Measurements from ENCODE around the gene PYDC1.

DNA sequence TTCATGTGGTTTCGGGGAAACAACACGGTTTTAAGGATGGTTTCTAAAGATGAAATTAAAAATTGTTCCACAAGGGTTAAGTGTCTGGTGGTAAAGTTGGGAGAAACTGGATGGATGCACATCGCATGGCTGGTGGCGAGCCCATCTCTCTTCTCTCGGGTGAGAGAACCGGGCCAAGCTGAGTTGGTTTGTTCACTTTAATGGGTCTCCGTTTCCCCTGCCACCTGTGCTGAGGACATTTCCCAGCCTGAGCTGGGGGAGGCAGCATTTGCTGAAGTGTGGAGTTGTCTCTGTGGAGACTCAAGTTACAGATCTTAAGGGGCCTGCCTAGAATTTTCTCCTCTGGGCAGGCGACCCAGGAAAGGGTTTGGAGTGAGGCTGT lies 29.1 kb downstream of the PYDC1 start:
- TF ChIP-seq, protein P1, sequence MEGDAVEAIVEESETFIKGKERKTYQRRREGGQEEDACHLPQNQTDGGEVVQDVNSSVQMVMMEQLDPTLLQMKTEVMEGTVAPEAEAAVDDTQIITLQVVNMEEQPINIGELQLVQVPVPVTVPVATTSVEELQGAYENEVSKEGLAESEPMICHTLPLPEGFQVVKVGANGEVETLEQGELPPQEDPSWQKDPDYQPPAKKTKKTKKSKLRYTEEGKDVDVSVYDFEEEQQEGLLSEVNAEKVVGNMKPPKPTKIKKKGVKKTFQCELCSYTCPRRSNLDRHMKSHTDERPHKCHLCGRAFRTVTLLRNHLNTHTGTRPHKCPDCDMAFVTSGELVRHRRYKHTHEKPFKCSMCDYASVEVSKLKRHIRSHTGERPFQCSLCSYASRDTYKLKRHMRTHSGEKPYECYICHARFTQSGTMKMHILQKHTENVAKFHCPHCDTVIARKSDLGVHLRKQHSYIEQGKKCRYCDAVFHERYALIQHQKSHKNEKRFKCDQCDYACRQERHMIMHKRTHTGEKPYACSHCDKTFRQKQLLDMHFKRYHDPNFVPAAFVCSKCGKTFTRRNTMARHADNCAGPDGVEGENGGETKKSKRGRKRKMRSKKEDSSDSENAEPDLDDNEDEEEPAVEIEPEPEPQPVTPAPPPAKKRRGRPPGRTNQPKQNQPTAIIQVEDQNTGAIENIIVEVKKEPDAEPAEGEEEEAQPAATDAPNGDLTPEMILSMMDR (conservative IDR thresholded peaks at IDR 0.05; ENCODE audit: low read depth in 2 of 2), result no peak
- TF ChIP-seq EZH2phosphoT487 (IDR thresholded peaks at IDR 0.05; ENCODE audit: unreplicated experiment), result no peak
- no peak for TF ChIP-seq POLR2AphosphoS5 (IDR thresholded peaks at IDR 0.05; ENCODE audit: low read depth)
- TF ChIP-seq, protein P2, sequence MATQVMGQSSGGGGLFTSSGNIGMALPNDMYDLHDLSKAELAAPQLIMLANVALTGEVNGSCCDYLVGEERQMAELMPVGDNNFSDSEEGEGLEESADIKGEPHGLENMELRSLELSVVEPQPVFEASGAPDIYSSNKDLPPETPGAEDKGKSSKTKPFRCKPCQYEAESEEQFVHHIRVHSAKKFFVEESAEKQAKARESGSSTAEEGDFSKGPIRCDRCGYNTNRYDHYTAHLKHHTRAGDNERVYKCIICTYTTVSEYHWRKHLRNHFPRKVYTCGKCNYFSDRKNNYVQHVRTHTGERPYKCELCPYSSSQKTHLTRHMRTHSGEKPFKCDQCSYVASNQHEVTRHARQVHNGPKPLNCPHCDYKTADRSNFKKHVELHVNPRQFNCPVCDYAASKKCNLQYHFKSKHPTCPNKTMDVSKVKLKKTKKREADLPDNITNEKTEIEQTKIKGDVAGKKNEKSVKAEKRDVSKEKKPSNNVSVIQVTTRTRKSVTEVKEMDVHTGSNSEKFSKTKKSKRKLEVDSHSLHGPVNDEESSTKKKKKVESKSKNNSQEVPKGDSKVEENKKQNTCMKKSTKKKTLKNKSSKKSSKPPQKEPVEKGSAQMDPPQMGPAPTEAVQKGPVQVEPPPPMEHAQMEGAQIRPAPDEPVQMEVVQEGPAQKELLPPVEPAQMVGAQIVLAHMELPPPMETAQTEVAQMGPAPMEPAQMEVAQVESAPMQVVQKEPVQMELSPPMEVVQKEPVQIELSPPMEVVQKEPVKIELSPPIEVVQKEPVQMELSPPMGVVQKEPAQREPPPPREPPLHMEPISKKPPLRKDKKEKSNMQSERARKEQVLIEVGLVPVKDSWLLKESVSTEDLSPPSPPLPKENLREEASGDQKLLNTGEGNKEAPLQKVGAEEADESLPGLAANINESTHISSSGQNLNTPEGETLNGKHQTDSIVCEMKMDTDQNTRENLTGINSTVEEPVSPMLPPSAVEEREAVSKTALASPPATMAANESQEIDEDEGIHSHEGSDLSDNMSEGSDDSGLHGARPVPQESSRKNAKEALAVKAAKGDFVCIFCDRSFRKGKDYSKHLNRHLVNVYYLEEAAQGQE (IDR thresholded peaks at IDR 0.05; ENCODE audit: unreplicated experiment), result no peak
- TF ChIP-seq CREB1 (CRISPR knock-in tag; IDR thresholded peaks at IDR 0.05; ENCODE audit: low read depth), result no peak
- no peak for TF ChIP-seq JUNB (IDR thresholded peaks at IDR 0.05; ENCODE audit: unreplicated experiment)
- no peak for TF ChIP-seq EZH2 (IDR thresholded peaks at IDR 0.05; ENCODE audit: low read depth, unreplicated experiment)
- no peak for TF ChIP-seq NANOG (IDR thresholded peaks at IDR 0.05; ENCODE audit: borderline replicate concordance)
- TF ChIP-seq ZNF331 (CRISPR knock-in tag; IDR thresholded peaks at IDR 0.05; ENCODE audit: low read depth), result no peak
- no peak for TF ChIP-seq STAT1 (IDR thresholded peaks at IDR 0.05; ENCODE audit: unreplicated experiment)
- TF ChIP-seq ZNF114 (CRISPR knock-in tag; IDR thresholded peaks at IDR 0.05), result no peak
- TF ChIP-seq, protein P3, sequence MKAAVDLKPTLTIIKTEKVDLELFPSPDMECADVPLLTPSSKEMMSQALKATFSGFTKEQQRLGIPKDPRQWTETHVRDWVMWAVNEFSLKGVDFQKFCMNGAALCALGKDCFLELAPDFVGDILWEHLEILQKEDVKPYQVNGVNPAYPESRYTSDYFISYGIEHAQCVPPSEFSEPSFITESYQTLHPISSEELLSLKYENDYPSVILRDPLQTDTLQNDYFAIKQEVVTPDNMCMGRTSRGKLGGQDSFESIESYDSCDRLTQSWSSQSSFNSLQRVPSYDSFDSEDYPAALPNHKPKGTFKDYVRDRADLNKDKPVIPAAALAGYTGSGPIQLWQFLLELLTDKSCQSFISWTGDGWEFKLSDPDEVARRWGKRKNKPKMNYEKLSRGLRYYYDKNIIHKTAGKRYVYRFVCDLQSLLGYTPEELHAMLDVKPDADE (IDR thresholded peaks at IDR 0.05), result no peak
